Spleen (tissue), 7 donors: ENCODE results near the gene NEXMIF.

ENCODE experiments used
- CTCF ChIP-seq, 11 experiments: fragments of 200-600 bp in 7 of 11; fragments of 450-650 bp in 4 of 11; sonication (generic) in 4 of 11; IDR thresholded peaks in 8 of 11; conservative IDR thresholded peaks in 3 of 11; 1 replicate in 7 of 11; 2 replicates in 4 of 11; pipeline versions ENCODE4 v1.4.0 to v1.8.0; 2016 to 2021; ENCODE audit warnings: antibody characterized with exemption in 11 of 11, inconsistent platforms in 4 of 11, mild to moderate bottlenecking in 1 of 11
- POLR2A ChIP-seq, 3 donors: fragments of 450-650 bp; IDR thresholded peaks; one replicate each; pipeline ENCODE4 v1.5.1; 2017; ENCODE audit warnings: antibody characterized with exemption in 3 of 3, mild to moderate bottlenecking in 1 of 3
- POLR2AphosphoS5 ChIP-seq, 3 donors: sonication (generic); formaldehyde crosslinking; IDR thresholded peaks; one replicate each; pipeline ENCODE4 v1.5.1; 2017; ENCODE audit warnings: antibody characterized with exemption in 3 of 3
- donor health status: DM: no; HTN: no; CAD: no; lungs with moderate emphysema.
- donor health status: DM: no; HTN: no; CAD: no.
- donor health status: DM: no; HTN: no; CAD: no.

- TF ChIP-seq POLR2A (IDR thresholded peaks at IDR 0.05), result no peak
- TF ChIP-seq CTCF (IDR thresholded peaks at IDR 0.05 in 8 of 11, conservative IDR thresholded peaks at IDR 0.05 in 3 of 11), result no peak
- no peak for TF ChIP-seq POLR2AphosphoS5 (IDR thresholded peaks at IDR 0.05)
Observed at GRCh38 chrX:74949717-74950116, 24.5 kb upstream of the NEXMIF start.
